Heart right ventricle (tissue), 16 donors: ENCODE results near the gene ABHD11. TPM values are rescaled to one million over a fixed set of nuclear protein-coding genes. Genes with fewer than 3 reads are reported as not detected.

Experiments
- ATAC-seq, 8 donors: fragments of 200-7000 bp; cut with Tn5 transposase; one replicate each; pipeline ENCODE4 v1.9.1; 2020; ENCODE audit warnings: mild to moderate bottlenecking in 8 of 8, moderate library complexity in 8 of 8, moderate number of reproducible peaks in 1 of 8
- DNase-seq, 2 donors: peaks; one replicate each; pipeline ENCODE4 v3.0.0-alpha.2; 2020
- H3K27ac ChIP-seq, 10 donors: fragments of 200-600 bp; sonication (generic) in 2 of 10; one replicate each; pipeline versions ENCODE4 v1.5.0 to v1.8.0; 2020 to 2022; ENCODE audit warnings: mild to moderate bottlenecking in 3 of 10
- H3K27me3 ChIP-seq, 7 donors: fragments of 200-600 bp; one replicate each; pipeline ENCODE4 v1.8.0; 2021 to 2022; ENCODE audit warnings: mild to moderate bottlenecking in 2 of 7
- H3K36me3 ChIP-seq, 9 donors: fragments of 200-600 bp; sonication (generic) in 1 of 9; one replicate each; pipeline versions ENCODE4 v1.5.0 to v1.8.0; 2020 to 2022; ENCODE audit warnings: mild to moderate bottlenecking in 2 of 9
- H3K4me1 ChIP-seq, 9 donors: fragments of 200-600 bp; sonication (generic) in 1 of 9; one replicate each; pipeline versions ENCODE4 v1.5.0 to v1.8.0; 2020 to 2022; ENCODE audit warnings: mild to moderate bottlenecking in 4 of 9
- H3K4me3 ChIP-seq, 10 donors: fragments of 200-600 bp; sonication (generic) in 2 of 10; one replicate each; pipeline versions ENCODE4 v1.5.0 to v1.8.0; 2020 to 2022; ENCODE audit warnings: mild to moderate bottlenecking in 7 of 10, moderate library complexity in 2 of 10
- H3K9me3 ChIP-seq, 11 donors: fragments of 200-600 bp in 10 of 11; sonication (generic) in 2 of 11; one replicate each; pipeline versions ENCODE4 v1.5.0 to v1.8.0; 2013 to 2022; ENCODE audit warnings: mild to moderate bottlenecking in 2 of 11, control low read depth in 1 of 11, moderate library complexity in 1 of 11
- CTCF ChIP-seq, 9 donors: fragments of 200-600 bp; sonication (generic) in 2 of 9; IDR thresholded peaks; one replicate each; pipeline versions ENCODE4 v1.5.0 to v1.8.0; 2021 to 2022; ENCODE audit warnings: antibody characterized with exemption in 9 of 9, mild to moderate bottlenecking in 5 of 9, moderate library complexity in 1 of 9
- WGBS, 2 donors: extraction: QIAGEN DNeasy Blood & Tissue Kit; methylation state at CpG; one replicate each; pipeline ENCODE4 v1.1.7; 2013; ENCODE audit warnings: inconsistent platforms in 1 of 2; 5-methylcytosine and 5-hydroxymethylcytosine counted together
- intact Hi-C, 10 donors: fragments of 100-400 bp; cut with DNase I; formaldehyde crosslinking; loops; one replicate each; pipeline versions ENCODE4 v1.11.1 to v1.14.2; 2022
- polyA plus RNA-seq, 2 donors: library from polyadenylated mRNA; stranded (reverse); fragments of 200-250 nt; gene quantifications; one replicate each; pipeline ENCODE4 v1.2.3, GENCODE V29; 2013
- total RNA-seq, 10 donors: library from RNA; stranded (reverse); fragmentation: NEBNext Ultra II Directional in 3 of 10; extraction: Animal tissue kit (Norgen Biotek cat#: 25700) in 3 of 10; gene quantifications; one replicate each; pipeline versions ENCODE4 v1.2.1 to v1.2.4, GENCODE V29; 2021 to 2023
- donor health status: Arrhythmogenic right ventricular cardiomyopathy.
- donor health status: ischemic (EF 13 %, LVEDD 7.1; RV severe dilation, severe dysfunction).
- donor health status: healthy with polysubstance abuse.
- donor health status: DM: no; HTN: yes; CAD: no.
- donor health status: DM: no; HTN: no; CAD: no.
- donor health status: ischemic (EF 25% LVEDD 6.9; RV normal size, moderate dysfunction).
- donor health status: ischemic (EF 25% LVEDD 5.7; RV mildly dilated, moderate dysfunction).
- donor health status: healthy.
- donor health status: DM: yes; HTN: yes; CAD: no.
- donor health status: Ischemic cardiomyopathy.
- donor health status: ischemic (EF 35%, LVEDD 5.7; RV mildly dilated, moderate dysfunction).
- donor health status: nonischemic (EF 11% LVEDD 7.7; RV severe dilation, severe dysfunction).
- donor health status: DM: yes; HTN: yes; CAD: no.
- donor health status: PGD.
- donor health status: ischemic (EF 29% LVEDD 5.4; RV normal size, mild dysfunction).
- donor health status: nonischemic (EF 23%, LVEDD 6.1; RV moderate dilation, normal function).

ABHD11 gene
- total and polyA plus RNA-seq, 12 donors = 20.0 to 36.8 (median 29.6) TPM

- Histone ChIP-seq H3K9me3 (no peaks in the 10 kb centered on the region), H3K4me1 (peaks cover 0 to 6% (median 0%) of the 10 kb centered on the region in 9 donors), H3K27ac (no peak overlapping the region), H3K36me3 (peaks cover 0 to 74% (median 36%) of the 10 kb centered on the region in 9 donors), H3K4me3 (no peak overlapping the region), H3K27me3 (no peaks in the 10 kb centered on the region)
- TF ChIP-seq CTCF (IDR thresholded peaks at IDR 0.05) = no peak
- intact Hi-C loops = no loop called here
- ATAC-seq (no peak), DNase-seq (no peak)
- WGBS, 2 donors = 86 to 89% methylated on average over 15 of the region's 15 CpGs
These were observed 39.1 kb downstream of the ABHD11 start for GRCh38 chr7:73699370-73700068.

DNA sequence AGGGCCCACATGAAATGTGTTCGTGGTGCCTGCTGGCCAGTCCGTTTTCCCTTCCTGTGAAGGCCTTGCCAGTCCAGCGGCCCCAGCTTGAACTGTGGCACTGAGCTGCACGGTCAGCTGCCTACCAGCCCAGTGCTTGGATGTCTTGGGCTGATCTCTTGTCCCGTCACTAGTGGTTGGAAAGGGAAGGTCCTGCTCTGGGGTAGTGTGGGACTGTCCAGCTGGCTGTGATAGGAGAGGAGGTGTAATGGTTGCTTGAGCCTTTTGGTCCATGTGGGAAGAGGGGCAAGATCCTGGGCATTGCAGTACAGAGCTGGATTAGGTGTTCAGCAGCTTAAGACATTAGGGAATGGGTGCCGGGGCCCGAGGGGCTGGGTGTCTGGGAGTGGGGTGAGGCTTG, 40.2 kb downstream of the ABHD11 start:
- no peak for DNase-seq
- WGBS, 2 donors = 87 to 95% methylated on average over 7 of the region's 7 CpGs
- no peak for ATAC-seq

GRCh38 chr7:73696372-73696771, 42.2 kb downstream of the ABHD11 start:
- no peak for TF ChIP-seq CTCF (IDR thresholded peaks at IDR 0.05)
- no peak for ATAC-seq
- WGBS, 2 donors = 90 to 97% methylated on average over 4 of the region's 4 CpGs

More for the DNA sequence above, 40.2 kb downstream of the ABHD11 start:
- H3K4me1 ChIP-seq = no peaks in the 10 kb centered on the region
- H3K9me3 ChIP-seq = no peaks in the 10 kb centered on the region
- H3K27me3 ChIP-seq = no peaks in the 10 kb centered on the region
- intact Hi-C loops = no loop called here
- no peak overlapping the region for H3K27ac ChIP-seq
- no peak for TF ChIP-seq CTCF (IDR thresholded peaks at IDR 0.05)
- no peak overlapping the region for H3K4me3 ChIP-seq
- peaks cover 0 to 85% (median 45%) of the 10 kb centered on the region in 9 donors for H3K36me3 ChIP-seq

DNA sequence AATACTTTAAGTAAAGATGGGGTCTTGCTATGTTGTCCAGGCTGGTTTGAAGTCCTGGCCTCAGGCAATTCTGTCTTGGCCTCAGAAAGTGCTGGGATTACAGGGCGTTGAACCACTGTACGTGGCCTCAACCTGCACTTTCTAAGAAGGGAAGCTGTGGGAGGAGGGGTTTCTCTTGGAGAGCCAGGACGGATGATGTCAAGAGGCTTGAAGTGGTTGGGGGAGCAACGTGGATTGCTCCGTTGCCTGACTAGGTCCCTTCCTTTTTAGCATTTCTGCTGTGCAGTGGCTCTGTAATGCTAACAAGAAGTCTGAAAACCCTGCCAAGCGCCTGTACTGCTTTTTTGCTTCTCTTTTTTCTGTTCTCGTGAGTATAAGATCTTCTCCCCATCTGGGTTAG, 48.0 kb downstream of the ABHD11 start:
- Histone ChIP-seq H3K4me3 (no peak overlapping the region), H3K9me3 (no peaks in the 10 kb centered on the region), H3K27me3 (no peaks in the 10 kb centered on the region), H3K36me3 (peaks cover 0 to 94% (median 44%) of the 10 kb centered on the region in 9 donors), H3K4me1 (no peaks in the 10 kb centered on the region), H3K27ac (no peak overlapping the region)
- ATAC-seq (no peak), DNase-seq (no peak)
- 77 to 79% methylated on average over 7 of the region's 7 CpGs for WGBS, 2 donors
- no peak for TF ChIP-seq CTCF (IDR thresholded peaks at IDR 0.05)
- intact Hi-C loops = no loop called here

More at GRCh38 chr7:73696372-73696771, 42.2 kb downstream of the ABHD11 start:
- intact Hi-C loops = no loop called here
- H3K36me3 ChIP-seq = peaks cover 0 to 94% (median 55%) of the 10 kb centered on the region in 9 donors
- H3K9me3 ChIP-seq = no peaks in the 10 kb centered on the region
- no peaks in the 10 kb centered on the region for H3K27me3 ChIP-seq
- no peak overlapping the region for H3K4me3 ChIP-seq
- no peak for DNase-seq
- H3K4me1 ChIP-seq = no peaks in the 10 kb centered on the region
- no peak overlapping the region for H3K27ac ChIP-seq
